Limb (tissue), 2 donors: ENCODE measurements around the gene CCL19.

ENCODE experiments used
- DNase-seq, 2 donors: peaks; one replicate each; pipeline ENCODE4 v3.0.0-alpha.2; 2016; ENCODE audit errors: extremely low spot score in 2 of 2

CCL19 gene

GRCh38 chr9:34694811-34695210 lies 3.7 kb upstream of the CCL19 start:
- no peak for DNase-seq

GRCh38 chr9:34693560-34693959 lies 2.5 kb upstream of the CCL19 start:
- no peak for DNase-seq

- DNase-seq: no peak
Observed at GRCh38 chr9:34691936-34692315, 850 bp upstream of the CCL19 start.

GRCh38 chr9:34689512-34689911 lies 1.6 kb downstream of the CCL19 start:
- DNase-seq: no peak

GRCh38 chr9:34689116-34689470 lies 2.0 kb downstream of the CCL19 start:
- DNase-seq: no peak

- no peak for DNase-seq
Observed at GRCh38 chr9:34688329-34689115, 2.6 kb downstream of the CCL19 start.

GRCh38 chr9:34687276-34688030 lies 3.6 kb downstream of the CCL19 start:
- no peak for DNase-seq

- no peak for DNase-seq
Observed at GRCh38 chr9:34686732-34687131, 4.3 kb downstream of the CCL19 start.

GRCh38 chr9:34686231-34686630 lies 4.8 kb downstream of the CCL19 start:
- no peak for DNase-seq

- no peak for DNase-seq
Observed at GRCh38 chr9:34685591-34685990, 5.5 kb downstream of the CCL19 start.

- no peak for DNase-seq
Observed at GRCh38 chr9:34684816-34685215, 6.3 kb downstream of the CCL19 start.

GRCh38 chr9:34684145-34684544 lies 6.9 kb downstream of the CCL19 start:
- no peak for DNase-seq

- no peak for DNase-seq
Observed at GRCh38 chr9:34675869-34676268, 15.2 kb downstream of the CCL19 start.

- DNase-seq: peak in 1 of 2 donors; percentile 72
Observed at GRCh38 chr9:34675048-34675714, 15.9 kb downstream of the CCL19 start.

- DNase-seq: no peak
Observed at GRCh38 chr9:34674440-34674839, 16.6 kb downstream of the CCL19 start.

GRCh38 chr9:34671307-34671706 lies 19.8 kb downstream of the CCL19 start:
- no peak for DNase-seq

- no peak for DNase-seq
Observed at GRCh38 chr9:34669809-34670562, 21.1 kb downstream of the CCL19 start.

- peak; percentile 94 to 95 for DNase-seq
Observed at GRCh38 chr9:34665381-34666250, 25.5 kb downstream of the CCL19 start.

GRCh38 chr9:34665067-34665380 lies 26.1 kb downstream of the CCL19 start:
- DNase-seq: no peak

GRCh38 chr9:34664281-34665066 lies 26.6 kb downstream of the CCL19 start:
- DNase-seq: peak; percentile 65 to 83
